Cardiac muscle cell (in vitro differentiated cells and primary cell): ENCODE data around the gene WHRN. TPM values are rescaled to one million over a fixed set of nuclear protein-coding genes. Genes with fewer than 3 reads are reported as not detected.

Source experiments
- DNase-seq, 2 donors: peaks; one replicate each; pipeline versions ENCODE4 v3.0.0 to v3.0.0-alpha.2; 2010 to 2017; ENCODE audit warnings: low read depth in 1 of 2, low spot score in 1 of 2
- H3K27ac ChIP-seq: fragments of 200-600 bp; sonication (generic); 2 replicates; pipeline ENCODE4 v1.5.1; 2016
- H3K27me3 ChIP-seq: fragments of 200-600 bp; sonication (generic); 2 replicates; pipeline ENCODE4 v1.6.0; 2016; ENCODE audit warnings: control low read depth
- H3K36me3 ChIP-seq: fragments of 200-600 bp; sonication (generic); 2 replicates; pipeline ENCODE4 v1.5.1; 2016; ENCODE audit warnings: control low read depth
- H3K4me1 ChIP-seq: fragments of 200-600 bp; sonication (generic); 2 replicates; pipeline ENCODE4 v1.8.1; 2017; ENCODE audit warnings: low read depth, mild to moderate bottlenecking, mixed run types
- H3K4me3 ChIP-seq: fragments of 200-600 bp; sonication (generic); 2 replicates; pipeline ENCODE4 v1.5.1; 2016; ENCODE audit warnings: mild to moderate bottlenecking
- H3K9me3 ChIP-seq: fragments of 200-600 bp; sonication (generic); 2 replicates; pipeline ENCODE4 v1.5.1; 2017; ENCODE audit warnings: low read depth, mild to moderate bottlenecking, control low read depth
- polyA plus RNA-seq: library from polyadenylated mRNA; unstranded; fragments of >200 nt; fragmentation: Nextera tagmentation; extraction: Ambion mirVana; gene quantifications from 2 replicates; pipeline ENCODE4 v1.2.1, GENCODE V29; 2016
- total RNA-seq: library from RNA; depleted of rRNA; stranded (reverse); fragments of >200 nt; gene quantifications from 2 replicates; pipeline ENCODE4 v1.2.3, GENCODE V29; 2016
- TF ChIP-seq, protein P1 (sequence below): IDR thresholded peaks from 2 replicates; pipeline ENCODE4 v1.5.1; 2012; ENCODE audit warnings: low read depth, mild to moderate bottlenecking, low read length

The WHRN gene
- total and polyA plus RNA-seq, 2 experiments from 2014 or later = 10.8 to 12.5 TPM

DNA sequence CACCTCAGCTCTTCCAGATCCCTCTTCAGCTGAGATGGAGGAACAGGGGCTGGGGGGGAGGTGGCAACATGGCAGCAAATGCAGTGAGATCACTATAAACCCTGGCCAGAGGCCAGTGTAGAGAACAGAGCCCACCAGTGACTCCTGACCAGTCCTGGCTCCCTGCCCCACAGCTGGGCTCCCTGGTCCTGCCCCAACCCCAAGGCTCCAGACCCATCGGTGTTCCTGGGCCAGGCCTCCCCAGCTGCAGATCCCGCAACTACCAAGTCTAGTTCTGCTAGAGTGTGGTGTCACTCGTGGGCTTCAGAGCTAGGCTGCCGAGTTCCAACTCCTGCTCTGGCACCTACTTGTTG is 134.3 kb downstream of the WHRN start:
- Histone ChIP-seq H3K9me3 (no peaks in the 10 kb centered on the region), H3K4me3 (no peak overlapping the region), H3K36me3 (peaks cover 4% of the 10 kb centered on the region), H3K27me3 (no peaks in the 10 kb centered on the region), H3K4me1 (no peaks in the 10 kb centered on the region), H3K27ac (no peak overlapping the region)
- no peak for DNase-seq
- TF ChIP-seq, protein P1, sequence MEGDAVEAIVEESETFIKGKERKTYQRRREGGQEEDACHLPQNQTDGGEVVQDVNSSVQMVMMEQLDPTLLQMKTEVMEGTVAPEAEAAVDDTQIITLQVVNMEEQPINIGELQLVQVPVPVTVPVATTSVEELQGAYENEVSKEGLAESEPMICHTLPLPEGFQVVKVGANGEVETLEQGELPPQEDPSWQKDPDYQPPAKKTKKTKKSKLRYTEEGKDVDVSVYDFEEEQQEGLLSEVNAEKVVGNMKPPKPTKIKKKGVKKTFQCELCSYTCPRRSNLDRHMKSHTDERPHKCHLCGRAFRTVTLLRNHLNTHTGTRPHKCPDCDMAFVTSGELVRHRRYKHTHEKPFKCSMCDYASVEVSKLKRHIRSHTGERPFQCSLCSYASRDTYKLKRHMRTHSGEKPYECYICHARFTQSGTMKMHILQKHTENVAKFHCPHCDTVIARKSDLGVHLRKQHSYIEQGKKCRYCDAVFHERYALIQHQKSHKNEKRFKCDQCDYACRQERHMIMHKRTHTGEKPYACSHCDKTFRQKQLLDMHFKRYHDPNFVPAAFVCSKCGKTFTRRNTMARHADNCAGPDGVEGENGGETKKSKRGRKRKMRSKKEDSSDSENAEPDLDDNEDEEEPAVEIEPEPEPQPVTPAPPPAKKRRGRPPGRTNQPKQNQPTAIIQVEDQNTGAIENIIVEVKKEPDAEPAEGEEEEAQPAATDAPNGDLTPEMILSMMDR = no peak

DNA sequence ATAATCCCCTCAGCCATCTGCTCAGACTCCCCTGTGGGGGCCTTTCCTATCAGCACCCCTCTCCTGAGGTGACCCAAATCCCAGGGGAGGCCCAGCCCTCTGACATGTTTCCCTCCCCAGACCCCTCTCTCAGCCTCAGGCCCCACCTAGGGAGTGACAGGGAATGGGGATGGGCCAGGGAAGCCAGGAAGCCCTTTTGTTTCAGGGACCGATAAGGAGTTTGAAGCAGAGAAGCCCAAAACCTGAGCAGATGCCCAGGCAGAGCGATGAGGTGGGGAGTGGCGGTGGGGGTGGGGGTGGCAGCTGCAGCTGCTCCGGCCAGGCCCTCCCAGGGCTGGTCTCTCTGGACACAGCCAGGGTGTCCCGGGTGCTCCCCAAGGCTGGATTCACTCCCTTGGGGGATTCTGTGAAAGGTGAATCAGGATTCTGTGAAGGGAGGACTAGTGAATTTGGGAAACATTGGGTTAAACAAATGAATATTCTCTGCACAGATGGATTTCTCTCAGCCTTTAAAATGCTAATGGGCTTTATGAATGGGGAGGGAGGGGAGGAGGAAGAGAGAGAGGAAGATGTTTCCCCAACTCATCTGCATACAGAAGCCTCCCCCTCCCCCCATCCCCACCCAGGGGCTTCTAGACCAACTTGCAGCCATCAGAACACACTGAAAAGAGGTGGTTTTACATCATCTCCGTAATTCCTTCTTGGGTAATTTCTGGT is 134.9 kb downstream of the WHRN start:
- TF ChIP-seq, protein P1 = no peak
- Histone ChIP-seq H3K4me3 (no peak overlapping the region), H3K27me3 (no peaks in the 10 kb centered on the region), H3K9me3 (no peaks in the 10 kb centered on the region), H3K36me3 (peaks cover 4% of the 10 kb centered on the region), H3K27ac (no peak overlapping the region), H3K4me1 (no peaks in the 10 kb centered on the region)
- DNase-seq = no peak

DNA sequence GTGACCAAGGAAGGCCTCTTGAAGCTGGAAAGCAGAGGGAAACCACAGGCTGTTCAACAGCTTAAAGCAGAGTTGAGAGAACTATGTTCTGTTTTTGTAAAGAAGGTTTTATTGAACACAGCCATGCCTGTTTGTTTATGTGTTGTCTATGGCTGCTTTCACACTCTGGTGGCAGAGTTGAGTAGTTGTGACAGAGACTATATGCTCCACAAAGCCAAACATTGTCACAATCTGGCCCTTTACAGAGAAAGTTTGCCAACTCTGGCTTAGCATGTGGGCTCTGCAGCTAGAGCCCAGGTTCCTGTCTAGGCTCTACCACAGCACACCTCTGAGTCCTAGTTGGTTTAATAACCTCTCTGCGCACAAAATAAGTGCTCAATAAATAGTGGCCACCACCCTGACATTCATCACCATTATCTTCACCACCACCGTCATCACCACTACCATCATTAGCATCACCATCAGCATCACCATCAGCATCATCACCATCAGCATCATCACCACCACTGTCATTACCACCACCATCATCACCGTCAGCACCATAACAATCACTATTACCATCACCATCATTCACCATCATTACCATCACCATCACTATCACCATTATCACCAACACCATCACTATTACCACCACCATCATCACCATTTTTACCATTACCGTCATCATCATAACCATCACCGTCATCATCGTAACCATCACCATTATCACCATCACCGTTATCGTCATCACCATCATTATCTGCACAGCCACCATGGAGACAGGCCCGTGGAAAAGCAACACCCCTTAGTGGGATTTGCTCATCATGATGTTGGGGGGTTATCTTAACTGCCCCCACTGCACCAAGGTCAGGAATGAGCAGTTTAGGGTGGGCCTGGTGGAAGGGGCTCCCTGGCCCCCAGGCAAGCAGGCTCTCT is 135.8 kb downstream of the WHRN start:
- Histone ChIP-seq H3K9me3 (no peaks in the 10 kb centered on the region), H3K27ac (no peak overlapping the region), H3K27me3 (no peaks in the 10 kb centered on the region), H3K4me1 (no peaks in the 10 kb centered on the region), H3K36me3 (peaks cover 4% of the 10 kb centered on the region), H3K4me3 (no peak overlapping the region)
- no peak for DNase-seq
- TF ChIP-seq, protein P1 = no peak

DNA sequence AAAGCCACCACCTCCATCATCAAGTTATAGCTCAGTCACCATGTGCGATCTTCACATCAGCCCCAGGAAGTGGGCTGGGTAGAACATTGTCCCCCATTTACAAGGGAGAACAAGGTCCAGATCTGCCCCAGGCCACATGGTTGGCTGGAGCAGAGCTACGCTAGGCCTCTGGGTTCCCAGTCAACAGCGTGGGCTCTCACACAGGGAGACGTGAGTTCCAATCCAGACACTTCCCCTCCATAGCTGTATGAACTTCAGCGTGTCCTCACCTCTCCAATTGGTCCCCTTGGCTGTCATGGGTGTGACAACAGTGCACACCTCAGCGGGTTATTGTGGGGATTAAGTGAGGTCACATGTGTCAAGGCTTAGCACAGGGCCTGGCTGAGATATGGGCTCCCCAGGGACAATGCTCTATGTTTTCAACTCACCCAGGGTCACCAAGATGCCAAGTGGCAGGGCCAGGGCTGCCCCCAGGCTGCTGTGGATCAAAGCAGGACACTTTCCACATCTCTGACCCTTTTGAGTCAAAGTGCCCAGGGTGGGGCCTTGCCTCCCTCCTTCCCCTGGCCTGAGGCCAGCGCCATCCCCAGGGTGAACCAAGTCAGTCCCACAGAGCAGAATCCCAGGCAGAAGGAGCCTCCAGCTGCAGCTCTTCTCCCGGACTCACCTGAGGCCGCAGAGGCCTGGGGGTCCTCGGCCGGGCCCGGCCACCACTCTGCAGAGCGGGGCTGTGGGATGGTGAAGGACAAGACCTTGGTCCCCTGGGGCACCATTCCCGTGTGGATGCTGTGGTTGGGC is 137.3 kb downstream of the WHRN start:
- no peak for DNase-seq
- H3K27ac ChIP-seq = no peak overlapping the region
- H3K4me3 ChIP-seq = no peak overlapping the region
- TF ChIP-seq, protein P1 = no peak
- H3K27me3 ChIP-seq = no peaks in the 10 kb centered on the region
- peaks cover 12% of the 10 kb centered on the region for H3K36me3 ChIP-seq
- no peaks in the 10 kb centered on the region for H3K4me1 ChIP-seq
- H3K9me3 ChIP-seq = no peaks in the 10 kb centered on the region

DNA sequence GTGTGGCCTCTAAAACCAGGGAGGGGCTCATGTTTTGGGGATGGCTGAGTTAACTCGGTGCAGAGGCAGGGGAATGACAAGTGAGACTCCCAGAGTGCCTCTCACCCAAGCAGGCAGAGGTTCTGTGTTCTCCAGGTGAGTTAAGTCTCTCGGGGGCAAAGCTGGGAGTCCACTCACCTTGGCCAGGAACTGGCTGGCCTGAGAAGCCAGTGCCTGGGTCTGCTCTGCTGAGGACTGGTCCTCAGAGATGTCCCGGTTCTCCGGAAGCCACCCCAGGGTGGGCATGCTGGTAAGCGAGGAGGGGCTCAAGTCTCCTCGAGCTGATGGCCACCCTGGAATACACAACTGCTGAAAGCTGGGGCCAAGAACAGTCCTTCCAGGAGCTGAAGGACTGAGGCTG is 137.9 kb downstream of the WHRN start:
- Histone ChIP-seq H3K4me3 (no peak overlapping the region), H3K27ac (no peak overlapping the region), H3K36me3 (peaks cover 15% of the 10 kb centered on the region), H3K27me3 (no peaks in the 10 kb centered on the region), H3K9me3 (no peaks in the 10 kb centered on the region), H3K4me1 (no peaks in the 10 kb centered on the region)
- TF ChIP-seq, protein P1 = no peak
- DNase-seq = no peak
